GM18498 (cell line): ENCODE data around the gene CBFA2T3.

Experiments used
- ATAC-seq: cut with Tn5 transposase; IDR thresholded peaks from one replicate; pipeline ENCODE4 v1.9.1; 2021; ENCODE audit warnings: mild to moderate bottlenecking, moderate library complexity; ENCODE audit not compliant: unreplicated experiment

CBFA2T3 gene

GRCh38 chr16:88940862-88941817, 35.9 kb downstream of the CBFA2T3 start:
- ATAC-seq, result peak; percentile 29

GRCh38 chr16:88939972-88940861, 36.8 kb downstream of the CBFA2T3 start:
- no peak for ATAC-seq

- no peak for ATAC-seq
These were observed 37.6 kb downstream of the CBFA2T3 start for GRCh38 chr16:88939245-88939971.

- ATAC-seq, result no peak
These were observed 38.2 kb downstream of the CBFA2T3 start for GRCh38 chr16:88938777-88939244.

- no peak for ATAC-seq
These were observed 38.8 kb downstream of the CBFA2T3 start for GRCh38 chr16:88938119-88938776.

GRCh38 chr16:88937206-88937621, 39.8 kb downstream of the CBFA2T3 start:
- no peak for ATAC-seq

GRCh38 chr16:88936556-88937205, 40.3 kb downstream of the CBFA2T3 start:
- no peak for ATAC-seq

GRCh38 chr16:88936008-88936555, 40.9 kb downstream of the CBFA2T3 start:
- ATAC-seq, result no peak

GRCh38 chr16:88934066-88934667, 42.8 kb downstream of the CBFA2T3 start:
- no peak for ATAC-seq

GRCh38 chr16:88932929-88933328, 44.1 kb downstream of the CBFA2T3 start:
- ATAC-seq, result no peak

GRCh38 chr16:88931936-88932335, 45.1 kb downstream of the CBFA2T3 start:
- no peak for ATAC-seq

- ATAC-seq, result no peak
These were observed 45.6 kb downstream of the CBFA2T3 start for GRCh38 chr16:88931373-88931900.

GRCh38 chr16:88930716-88931115, 46.3 kb downstream of the CBFA2T3 start:
- ATAC-seq, result no peak

- ATAC-seq, result no peak
These were observed 47.9 kb downstream of the CBFA2T3 start for GRCh38 chr16:88929091-88929445.

GRCh38 chr16:88928405-88929090, 48.5 kb downstream of the CBFA2T3 start:
- no peak for ATAC-seq

- ATAC-seq, result no peak
These were observed 49.3 kb downstream of the CBFA2T3 start for GRCh38 chr16:88927661-88928060.

- ATAC-seq, result no peak
These were observed 50.0 kb downstream of the CBFA2T3 start for GRCh38 chr16:88927010-88927409.

GRCh38 chr16:88926374-88926990, 50.5 kb downstream of the CBFA2T3 start:
- ATAC-seq, result no peak
